Measurements from ENCODE around the gene TMED9. TPM values are rescaled to one million over a fixed set of nuclear protein-coding genes. Genes with fewer than 3 reads are reported as not detected.
A peak's percentile ranks its signal among the peaks of the same experiment; 100 is the strongest.

The TMED9 gene
- total RNA-seq, 1 donor from 2014 or later = 271 TPM

DNA sequence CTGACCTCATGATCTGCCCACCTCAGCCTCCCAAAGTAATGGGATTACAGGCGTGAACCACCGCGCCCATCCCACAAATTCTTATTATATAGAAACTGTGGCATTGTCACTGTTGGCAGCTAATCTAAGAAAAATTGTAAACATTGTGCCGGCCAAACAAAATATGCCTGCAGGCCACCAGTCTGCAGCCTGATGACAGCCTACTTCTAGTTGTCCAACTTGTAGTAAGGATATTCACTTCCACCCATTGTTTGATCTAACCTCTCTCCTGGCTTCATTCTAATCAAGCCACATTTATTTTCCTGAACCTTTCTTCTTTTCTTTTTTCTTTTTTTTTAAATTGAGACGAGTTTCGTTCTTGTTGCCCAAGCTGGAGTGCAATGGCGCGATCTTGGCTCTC, 13.7 kb upstream of the TMED9 start:
- Mint-ChIP-seq H3K27ac (ENCODE audit: unreplicated experiment) (no peak overlapping the region), H3K27me3 (ENCODE audit: unreplicated experiment) (peaks cover 3% of the 10 kb centered on the region), H3K9me3 (ENCODE audit: unreplicated experiment) (no peaks in the 10 kb centered on the region), H3K36me3 (ENCODE audit: low read depth, unreplicated experiment) (no peaks in the 10 kb centered on the region), H3K4me1 (ENCODE audit: unreplicated experiment) (peaks cover 8% of the 10 kb centered on the region), H3K4me3 (ENCODE audit: unreplicated experiment) (no peak overlapping the region)
- no peak for DNase-seq (ENCODE audit: low spot score)
- TF ChIP-seq, protein P1, sequence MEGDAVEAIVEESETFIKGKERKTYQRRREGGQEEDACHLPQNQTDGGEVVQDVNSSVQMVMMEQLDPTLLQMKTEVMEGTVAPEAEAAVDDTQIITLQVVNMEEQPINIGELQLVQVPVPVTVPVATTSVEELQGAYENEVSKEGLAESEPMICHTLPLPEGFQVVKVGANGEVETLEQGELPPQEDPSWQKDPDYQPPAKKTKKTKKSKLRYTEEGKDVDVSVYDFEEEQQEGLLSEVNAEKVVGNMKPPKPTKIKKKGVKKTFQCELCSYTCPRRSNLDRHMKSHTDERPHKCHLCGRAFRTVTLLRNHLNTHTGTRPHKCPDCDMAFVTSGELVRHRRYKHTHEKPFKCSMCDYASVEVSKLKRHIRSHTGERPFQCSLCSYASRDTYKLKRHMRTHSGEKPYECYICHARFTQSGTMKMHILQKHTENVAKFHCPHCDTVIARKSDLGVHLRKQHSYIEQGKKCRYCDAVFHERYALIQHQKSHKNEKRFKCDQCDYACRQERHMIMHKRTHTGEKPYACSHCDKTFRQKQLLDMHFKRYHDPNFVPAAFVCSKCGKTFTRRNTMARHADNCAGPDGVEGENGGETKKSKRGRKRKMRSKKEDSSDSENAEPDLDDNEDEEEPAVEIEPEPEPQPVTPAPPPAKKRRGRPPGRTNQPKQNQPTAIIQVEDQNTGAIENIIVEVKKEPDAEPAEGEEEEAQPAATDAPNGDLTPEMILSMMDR (IDR thresholded peaks at IDR 0.05; ENCODE audit: unreplicated experiment) = no peak

DNA sequence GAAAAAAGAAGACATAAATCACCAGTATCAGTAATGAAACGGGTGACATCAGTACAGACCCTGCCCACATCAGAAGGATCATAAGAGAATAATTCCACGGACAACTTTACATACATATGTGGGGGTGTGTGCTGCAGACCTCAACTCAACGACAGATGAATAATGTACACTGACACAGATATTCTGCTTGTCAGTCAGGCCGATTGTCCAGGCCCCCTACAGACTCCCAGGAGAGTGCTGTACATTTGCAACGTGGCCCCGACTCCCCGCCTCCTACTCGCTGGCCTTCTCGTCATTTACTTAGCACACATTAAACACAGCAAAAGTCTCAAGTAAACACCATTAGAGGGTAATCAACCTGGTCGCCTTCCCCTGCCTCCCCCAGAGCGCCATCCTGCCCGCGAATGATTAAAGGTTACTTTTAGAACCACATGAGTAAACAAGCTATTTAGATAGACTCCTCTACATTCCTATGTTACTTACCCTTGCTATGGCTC, 3.5 kb upstream of the TMED9 start:
- Mint-ChIP-seq H3K27me3 (ENCODE audit: unreplicated experiment) (peaks cover 4% of the 10 kb centered on the region), H3K27ac (ENCODE audit: unreplicated experiment) (no peak overlapping the region), H3K4me1 (ENCODE audit: unreplicated experiment) (peaks cover 6% of the 10 kb centered on the region), H3K36me3 (ENCODE audit: low read depth, unreplicated experiment) (peaks cover 4% of the 10 kb centered on the region), H3K4me3 (ENCODE audit: unreplicated experiment) (no peak overlapping the region), H3K9me3 (ENCODE audit: unreplicated experiment) (no peaks in the 10 kb centered on the region)
- no peak for DNase-seq (ENCODE audit: low spot score)
- TF ChIP-seq, protein P1 (IDR thresholded peaks at IDR 0.05; ENCODE audit: unreplicated experiment) = no peak

DNA sequence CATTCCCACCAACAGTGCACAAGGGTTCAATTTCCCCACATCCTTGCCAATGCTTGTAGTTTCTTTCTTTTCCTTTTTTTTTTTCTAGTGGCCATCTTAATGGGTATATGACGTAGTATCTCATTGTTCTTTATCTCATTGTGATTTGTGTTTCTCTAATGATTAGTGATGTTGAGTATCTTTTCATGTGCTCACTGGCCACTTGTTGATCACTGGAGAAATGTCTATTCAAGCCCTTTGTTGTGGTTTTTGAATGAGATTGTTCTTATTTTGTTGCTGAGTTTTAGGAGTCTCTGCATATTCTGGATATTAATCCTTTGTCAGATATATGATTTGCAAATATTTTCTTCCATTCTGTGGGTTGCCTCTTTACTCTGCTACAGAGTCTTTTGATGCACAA, 1.6 kb upstream of the TMED9 start:
- H3K27ac Mint-ChIP-seq (ENCODE audit: unreplicated experiment) = no peak overlapping the region
- peaks cover 10% of the 10 kb centered on the region for H3K4me1 Mint-ChIP-seq (ENCODE audit: unreplicated experiment)
- H3K9me3 Mint-ChIP-seq (ENCODE audit: unreplicated experiment) = no peaks in the 10 kb centered on the region
- TF ChIP-seq, protein P1 (IDR thresholded peaks at IDR 0.05; ENCODE audit: unreplicated experiment) = no peak
- DNase-seq (ENCODE audit: low spot score) = no peak
- H3K4me3 Mint-ChIP-seq (ENCODE audit: unreplicated experiment) = no peak overlapping the region
- H3K36me3 Mint-ChIP-seq (ENCODE audit: low read depth, unreplicated experiment) = peaks cover 14% of the 10 kb centered on the region
- H3K27me3 Mint-ChIP-seq (ENCODE audit: unreplicated experiment) = peaks cover 2% of the 10 kb centered on the region

DNA sequence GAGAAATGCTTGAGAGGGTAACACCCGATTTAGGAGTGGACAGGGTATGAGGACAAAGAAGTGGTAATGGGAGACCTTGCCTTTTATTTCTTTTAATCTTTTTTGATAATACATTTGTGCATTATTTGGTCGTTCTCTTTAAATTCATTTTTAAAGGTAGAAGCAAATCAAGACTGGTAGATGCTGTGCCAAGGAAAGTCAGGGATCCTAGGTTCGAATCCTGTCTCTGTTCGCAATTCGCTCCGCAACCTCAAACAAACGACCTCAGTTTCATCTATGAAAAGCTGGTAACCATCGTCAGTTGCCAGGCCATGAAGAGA, 353 bp upstream of the TMED9 start:
- TF ChIP-seq, protein P1 (IDR thresholded peaks at IDR 0.05; ENCODE audit: unreplicated experiment) = no peak
- peaks cover 25% of the 10 kb centered on the region for H3K36me3 Mint-ChIP-seq (ENCODE audit: low read depth, unreplicated experiment)
- H3K4me1 Mint-ChIP-seq (ENCODE audit: unreplicated experiment) = peaks cover 10% of the 10 kb centered on the region
- peak overlapping the region; percentile 77 for H3K27ac Mint-ChIP-seq (ENCODE audit: unreplicated experiment)
- H3K9me3 Mint-ChIP-seq (ENCODE audit: unreplicated experiment) = no peaks in the 10 kb centered on the region
- H3K4me3 Mint-ChIP-seq (ENCODE audit: unreplicated experiment) = peak overlapping the region; percentile 100
- peaks cover 2% of the 10 kb centered on the region for H3K27me3 Mint-ChIP-seq (ENCODE audit: unreplicated experiment)
- DNase-seq (ENCODE audit: low spot score) = no peak

DNA sequence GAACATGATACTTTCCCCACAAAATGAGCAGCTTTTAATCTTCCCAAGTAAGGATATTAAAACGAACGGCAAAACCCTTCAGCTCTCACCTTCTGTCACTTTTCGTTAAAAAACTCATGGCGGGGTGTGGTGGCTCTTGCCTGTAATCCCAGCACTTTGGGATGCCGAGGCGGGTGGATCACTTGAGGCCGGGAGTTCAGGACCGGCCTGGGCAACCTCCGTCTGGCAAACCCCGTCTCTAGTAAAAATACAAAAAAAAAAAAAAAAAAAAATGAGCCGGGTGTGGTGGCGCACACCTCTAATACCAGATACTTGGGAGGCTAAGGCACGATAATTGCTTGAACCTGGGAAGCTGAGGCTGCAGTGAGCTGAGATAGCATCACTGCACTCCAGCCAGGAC, 902 bp downstream of the TMED9 start:
- TF ChIP-seq, protein P1 (IDR thresholded peaks at IDR 0.05; ENCODE audit: unreplicated experiment) = no peak
- peaks cover 2% of the 10 kb centered on the region for H3K27me3 Mint-ChIP-seq (ENCODE audit: unreplicated experiment)
- no peak for DNase-seq (ENCODE audit: low spot score)
- H3K9me3 Mint-ChIP-seq (ENCODE audit: unreplicated experiment) = no peaks in the 10 kb centered on the region
- peak overlapping the region; percentile 100 for H3K4me3 Mint-ChIP-seq (ENCODE audit: unreplicated experiment)
- peaks cover 10% of the 10 kb centered on the region for H3K4me1 Mint-ChIP-seq (ENCODE audit: unreplicated experiment)
- peaks cover 28% of the 10 kb centered on the region for H3K36me3 Mint-ChIP-seq (ENCODE audit: low read depth, unreplicated experiment)
- H3K27ac Mint-ChIP-seq (ENCODE audit: unreplicated experiment) = peak overlapping the region; percentile 98
